HCT116 (cell line): ENCODE data around the gene SLC35G6. TPM values are rescaled to one million over a fixed set of nuclear protein-coding genes. Genes with fewer than 3 reads are reported as not detected.

ENCODE experiments used
- ATAC-seq: fragments of 200-7000 bp; cut with Tn5 transposase; 2 replicates; pipeline ENCODE4 v1.9.1; 2020; ENCODE audit warnings: mild to moderate bottlenecking, moderate library complexity
- BruUV-seq: library from RNA; stranded (reverse); fragments of 400-500 nt; replicated peaks from 2 replicates; lab custom pipeline; 2021; lab: Mats Ljungman, UMichigan
- CTCF ChIA-PET: fragments of 300-600 bp; sonication (Branson Sonifier 250); formaldehyde crosslinking; loops from one replicate; lab custom pipeline; 2021; ENCODE audit warnings: antibody characterized with exemption; lab: Charles Lee
- POLR2A ChIA-PET: fragments of 300-600, 350-600 bp; sonication (Branson Sonifier 250); formaldehyde crosslinking; loops from one replicate; lab custom pipeline; 2021; ENCODE audit warnings: antibody characterized with exemption; lab: Charles Lee
- RAD21 ChIA-PET, 2 experiments: fragments of 300-600 bp; sonication (Branson Sonifier 250); formaldehyde crosslinking; loops; one replicate each; lab custom pipeline; 2023; ENCODE audit warnings: low total read pairs in 2 of 2; ENCODE audit not compliant: uncharacterized antibody in 2 of 2, unreplicated experiment in 2 of 2, low non-redundant PET in 1 of 2; lab: Charles Lee
- DNase-seq: peaks from one replicate; pipeline ENCODE4 v3.0.0-alpha.2; 2010; ENCODE audit warnings: low read depth, low spot score
- H2AFZ ChIP-seq: fragments of 200-600 bp; shearing (Covaris generic), sonication (generic); 2 replicates; pipeline ENCODE4 v1.6.1; 2017; ENCODE audit warnings: low read depth, mixed run types, mixed read lengths, antibody characterized with exemption, low read length; ENCODE audit not compliant: poor library complexity, severe bottlenecking
- H3K27ac ChIP-seq: 2 replicates; pipeline ENCODE4 v1.5.1; 2012; ENCODE audit warnings: low read depth, low read length
- H3K27me3 ChIP-seq: fragments of 200-600 bp; sonication (generic); 2 replicates; pipeline ENCODE4 v1.6.1; 2016; ENCODE audit warnings: mixed run types, low read length, mixed read lengths; ENCODE audit not compliant: insufficient read depth
- H3K36me3 ChIP-seq, 2 experiments: fragments of 200-500 bp in 1 of 2; fragments of 200-600 bp in 1 of 2; sonication (Bioruptor generic) in 1 of 2; sonication (generic) in 1 of 2; 2 replicates each; pipeline versions ENCODE4 v1.5.1 to v1.6.1; 2014 to 2016; ENCODE audit warnings: low read length in 2 of 2, inconsistent platforms in 1 of 2, mixed read lengths in 1 of 2, mixed run types in 1 of 2; ENCODE audit not compliant: insufficient read depth in 2 of 2, control insufficient read depth in 1 of 2
- H3K4me1 ChIP-seq, 2 experiments: fragments of 200-600 bp in 1 of 2; sonication (generic) in 1 of 2; 2 replicates each; pipeline versions ENCODE4 v1.5.1 to v1.6.1; 2012 to 2017; ENCODE audit warnings: low read length in 2 of 2, inconsistent platforms in 1 of 2, mild to moderate bottlenecking in 1 of 2, mixed read lengths in 1 of 2, mixed run types in 1 of 2, moderate library complexity in 1 of 2; ENCODE audit not compliant: insufficient read depth in 2 of 2, control insufficient read depth in 1 of 2
- H3K4me2 ChIP-seq: fragments of 200-600 bp; sonication (generic); 2 replicates; pipeline ENCODE4 v1.6.1; 2017; ENCODE audit warnings: mixed run types, low read length, mixed read lengths
- H3K4me3 ChIP-seq, 2 experiments: fragments of 200-600 bp in 1 of 2; sonication (generic) in 1 of 2; replicated peaks in 1 of 2; 2 replicates each; pipeline ENCODE4 v1.5.1; 2011 to 2016; ENCODE audit warnings: low read length in 2 of 2, control low read depth in 1 of 2, low read depth in 1 of 2, mild to moderate bottlenecking in 1 of 2, mixed read lengths in 1 of 2, mixed run types in 1 of 2
- H3K79me2 ChIP-seq: fragments of 200-600 bp; sonication (generic); 2 replicates; pipeline ENCODE4 v1.6.1; 2017; ENCODE audit warnings: mild to moderate bottlenecking, mixed run types, low read length, moderate library complexity, mixed read lengths; ENCODE audit not compliant: insufficient read depth
- H3K9ac ChIP-seq: fragments of 200-600 bp; sonication (generic); 2 replicates; pipeline ENCODE4 v1.6.1; 2016; ENCODE audit warnings: low read length, mixed read lengths
- H3K9me2 ChIP-seq: fragments of 200-600 bp; sonication (generic), shearing (Covaris generic); 2 replicates; pipeline ENCODE4 v1.6.1; 2017; ENCODE audit warnings: mixed run types, mild to moderate bottlenecking, moderate library complexity; ENCODE audit not compliant: insufficient read depth
- H3K9me3 ChIP-seq, 2 experiments: fragments of 200-500 bp in 1 of 2; fragments of 200-600 bp in 1 of 2; sonication (Bioruptor generic) in 1 of 2; sonication (generic) in 1 of 2; 2 replicates each; pipeline ENCODE4 v1.6.1; 2014 to 2017; ENCODE audit warnings: low read length in 2 of 2, mixed read lengths in 2 of 2, inconsistent platforms in 1 of 2, low read depth in 1 of 2, mild to moderate bottlenecking in 1 of 2, mixed run types in 1 of 2, moderate library complexity in 1 of 2; ENCODE audit not compliant: control insufficient read depth in 1 of 2, insufficient read depth in 1 of 2
- H4K20me1 ChIP-seq: fragments of 200-600 bp; sonication (generic), shearing (Covaris generic); 2 replicates; pipeline ENCODE4 v1.6.1; 2017; ENCODE audit warnings: mixed run types, mild to moderate bottlenecking, moderate library complexity; ENCODE audit not compliant: insufficient read depth
- CBX3 ChIP-seq: IDR thresholded peaks from 2 replicates; pipeline ENCODE4 v1.6.1; 2012; ENCODE audit warnings: low read depth
- CEBPB ChIP-seq: IDR thresholded peaks from 2 replicates; pipeline ENCODE4 v1.6.1; 2012; ENCODE audit warnings: low read depth
- EGR1 ChIP-seq: IDR thresholded peaks from 2 replicates; pipeline ENCODE4 v1.6.1; 2012; ENCODE audit warnings: low read depth
- EZH2phosphoT487 ChIP-seq: fragments of 200-600 bp; IDR thresholded peaks from 2 replicates; pipeline ENCODE4 v1.6.1; 2018; ENCODE audit warnings: antibody characterized with exemption, borderline replicate concordance
- MAX ChIP-seq: IDR thresholded peaks from 2 replicates; pipeline ENCODE4 v1.6.1; 2012
- RAD21 ChIP-seq: IDR thresholded peaks from 2 replicates; pipeline ENCODE4 v1.6.1; 2012; ENCODE audit warnings: low read depth, mild to moderate bottlenecking
- TCF7L2 ChIP-seq: IDR thresholded peaks from 2 replicates; pipeline ENCODE4 v1.7.0; 2011; ENCODE audit warnings: borderline replicate concordance, inconsistent platforms; ENCODE audit not compliant: insufficient read depth, insufficient read length; ENCODE audit errors: extremely low read depth
- ZBTB33 ChIP-seq: IDR thresholded peaks from 2 replicates; pipeline ENCODE4 v1.6.1; 2011; ENCODE audit warnings: mild to moderate bottlenecking, low read length, moderate library complexity; ENCODE audit not compliant: insufficient replicate concordance; ENCODE audit errors: extremely low read depth
- intact Hi-C: fragments of 100-400 bp; cut with micrococcal nuclease; formaldehyde crosslinking; loops from 2 replicates; pipeline ENCODE4 v1.10.0; 2022
- total RNA-seq: library from RNA; stranded (reverse); gene quantifications from one replicate; pipeline ENCODE4 v1.2.1, GENCODE V29; 2021; ENCODE audit not compliant: unreplicated experiment
- TF ChIP-seq, protein P1 (sequence below), 3 experiments: fragments of 200-600 bp in 1 of 3; sonication (generic) in 1 of 3; IDR thresholded peaks in 2 of 3; conservative IDR thresholded peaks in 1 of 3; 2 replicates each; pipeline ENCODE4 v1.5.1; 2012 to 2017; ENCODE audit warnings: low read depth in 2 of 3, low read length in 2 of 3, antibody characterized with exemption in 1 of 3, borderline replicate concordance in 1 of 3, control low read depth in 1 of 3, mild to moderate bottlenecking in 1 of 3, mixed read lengths in 1 of 3, mixed run types in 1 of 3, moderate library complexity in 1 of 3; ENCODE audit not compliant: insufficient read depth in 1 of 3

Gene SLC35G6
- total RNA-seq, 1 experiment from 2014 or later: not detected

- H3K4me2 ChIP-seq: no peak overlapping the region
- no peak overlapping the region for H3K27ac ChIP-seq
- no peaks in the 10 kb centered on the region for H4K20me1 ChIP-seq
- intact Hi-C loops: loop anchor here (10.0 kb wide), 1 partner anchor 174 kb away; the partner anchor contains the start of gene CLDN7
- H3K79me2 ChIP-seq: no peaks in the 10 kb centered on the region
- no peak overlapping the region for H3K4me3 ChIP-seq
- H3K27me3 ChIP-seq: no peaks in the 10 kb centered on the region
- H3K9ac ChIP-seq: no peak overlapping the region
- H3K4me1 ChIP-seq: peaks cover 13 to 36% of the 10 kb centered on the region in 2 experiments
- no peaks in the 10 kb centered on the region for H3K9me2 ChIP-seq
- H2AFZ ChIP-seq: no peak overlapping the region
- BruUV-seq: no TSS peak
- no peaks in the 10 kb centered on the region for H3K9me3 ChIP-seq
- DNase-seq: no peak
- TF ChIP-seq CBX3 (no peak), MAX (no peak), CEBPB (no peak), ZBTB33 (no peak), TCF7L2 (no peak), RAD21 (no peak), EGR1 (no peak), EZH2phosphoT487 (no peak)
- TF ChIP-seq, protein P1, sequence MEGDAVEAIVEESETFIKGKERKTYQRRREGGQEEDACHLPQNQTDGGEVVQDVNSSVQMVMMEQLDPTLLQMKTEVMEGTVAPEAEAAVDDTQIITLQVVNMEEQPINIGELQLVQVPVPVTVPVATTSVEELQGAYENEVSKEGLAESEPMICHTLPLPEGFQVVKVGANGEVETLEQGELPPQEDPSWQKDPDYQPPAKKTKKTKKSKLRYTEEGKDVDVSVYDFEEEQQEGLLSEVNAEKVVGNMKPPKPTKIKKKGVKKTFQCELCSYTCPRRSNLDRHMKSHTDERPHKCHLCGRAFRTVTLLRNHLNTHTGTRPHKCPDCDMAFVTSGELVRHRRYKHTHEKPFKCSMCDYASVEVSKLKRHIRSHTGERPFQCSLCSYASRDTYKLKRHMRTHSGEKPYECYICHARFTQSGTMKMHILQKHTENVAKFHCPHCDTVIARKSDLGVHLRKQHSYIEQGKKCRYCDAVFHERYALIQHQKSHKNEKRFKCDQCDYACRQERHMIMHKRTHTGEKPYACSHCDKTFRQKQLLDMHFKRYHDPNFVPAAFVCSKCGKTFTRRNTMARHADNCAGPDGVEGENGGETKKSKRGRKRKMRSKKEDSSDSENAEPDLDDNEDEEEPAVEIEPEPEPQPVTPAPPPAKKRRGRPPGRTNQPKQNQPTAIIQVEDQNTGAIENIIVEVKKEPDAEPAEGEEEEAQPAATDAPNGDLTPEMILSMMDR (IDR thresholded peaks at IDR 0.05 in 2 of 3, conservative IDR thresholded peaks at IDR 0.05 in 1 of 3; ENCODE audit: borderline replicate concordance in 1 of 3, insufficient read depth in 1 of 3, low read depth in 2 of 3, low read length in 2 of 3): no peak
- ChIA-PET RAD21 (no interaction called here), CTCF (no interaction called here), POLR2A (no interaction called here)
- no peaks in the 10 kb centered on the region for H3K36me3 ChIP-seq
- no peak for ATAC-seq
Measured at GRCh38 chr17:7438656-7439460, 42.4 kb upstream of the SLC35G6 start.
